IPS-18a (cell line): ENCODE measurements around the gene PIM3.

Source experiments
- H3K27ac ChIP-seq: one replicate; pipeline ENCODE4 v1.5.1; 2013; ENCODE audit warnings: low read length
- H3K27me3 ChIP-seq: one replicate; pipeline ENCODE4 v1.6.1; 2013; ENCODE audit warnings: mild to moderate bottlenecking, low read length; ENCODE audit not compliant: control insufficient read depth, insufficient read depth
- H3K36me3 ChIP-seq: one replicate; pipeline ENCODE4 v1.6.1; 2013; ENCODE audit warnings: low read depth, low read length; ENCODE audit not compliant: control insufficient read depth
- H3K4me1 ChIP-seq: one replicate; pipeline ENCODE4 v1.6.1; 2013; ENCODE audit warnings: low read depth, low read length; ENCODE audit not compliant: control insufficient read depth
- H3K4me3 ChIP-seq: one replicate; pipeline ENCODE4 v1.5.1; 2013; ENCODE audit warnings: low read length
- H3K9ac ChIP-seq: one replicate; pipeline ENCODE4 v1.6.1; 2013; ENCODE audit warnings: mild to moderate bottlenecking, low read length, moderate library complexity
- H3K9me3 ChIP-seq: one replicate; pipeline ENCODE4 v1.6.1; 2013; ENCODE audit warnings: low read depth, low read length; ENCODE audit not compliant: control insufficient read depth

The PIM3 gene

DNA sequence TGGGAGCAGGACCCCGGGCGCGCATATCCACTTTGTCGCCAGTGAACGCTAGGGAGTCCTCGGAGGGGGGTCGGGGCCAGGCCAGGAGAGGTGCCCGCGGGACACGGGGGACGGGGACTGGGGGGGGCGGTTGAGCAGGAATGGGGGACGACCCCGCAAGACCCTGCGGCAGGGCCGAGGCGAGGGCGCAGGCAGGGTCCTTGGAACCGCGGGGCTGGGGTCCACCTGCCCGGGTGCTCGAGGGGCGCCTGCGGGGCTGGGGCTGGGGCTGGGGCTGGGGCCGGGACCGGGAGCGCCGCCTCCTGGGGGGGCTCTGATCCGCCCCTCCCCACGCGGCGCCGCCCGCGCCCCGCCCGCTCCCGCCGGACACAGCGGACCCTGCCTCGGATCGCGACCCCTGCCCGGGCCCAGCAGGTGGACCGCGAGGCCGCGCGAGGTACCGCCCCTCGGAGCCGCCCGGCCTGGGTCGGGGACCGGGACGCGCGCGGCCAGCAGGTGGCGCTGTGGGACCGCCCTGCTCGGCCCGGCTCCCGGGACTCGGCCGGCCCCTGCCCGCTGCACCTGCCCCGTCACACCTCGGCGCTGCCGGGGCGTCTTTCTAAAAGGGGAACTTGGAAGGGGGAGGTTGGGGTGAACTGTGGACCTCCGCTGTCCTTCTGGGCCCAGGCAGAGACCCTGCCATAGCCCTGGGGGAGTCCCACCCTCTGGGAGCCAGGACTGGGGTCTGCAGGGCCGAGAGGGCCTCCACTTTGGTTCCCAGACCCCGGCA, 31.2 kb upstream of the PIM3 start:
- no peak overlapping the region for H3K27ac ChIP-seq
- no peak overlapping the region for H3K9ac ChIP-seq

DNA sequence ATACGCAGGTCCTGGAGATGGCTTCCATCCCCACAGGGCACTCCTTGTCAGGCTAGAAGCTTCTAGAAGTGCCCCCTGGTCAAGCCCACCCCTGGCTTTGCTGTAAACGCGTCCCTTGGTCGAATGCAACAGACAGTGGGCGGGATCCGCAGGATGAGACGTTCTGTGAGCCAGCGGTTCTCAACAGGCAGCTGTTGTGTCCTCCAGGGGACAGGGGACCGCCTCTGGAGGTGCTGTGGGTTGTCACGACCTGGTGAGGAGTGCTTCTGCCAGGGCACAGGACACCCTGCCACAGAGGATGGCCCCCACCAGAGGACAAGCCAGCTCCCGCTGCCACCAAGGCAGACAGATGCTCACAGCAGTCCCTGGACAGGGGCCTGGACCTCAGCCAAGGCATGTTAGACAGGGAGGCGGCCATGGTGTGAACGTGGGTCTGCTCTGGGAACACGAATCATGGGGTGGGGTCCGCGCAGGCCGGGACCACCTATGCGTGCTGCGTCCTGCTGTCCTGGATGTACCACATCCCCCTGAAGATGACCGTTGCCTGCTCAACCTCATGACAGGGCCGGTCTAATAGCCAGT, 30.5 kb upstream of the PIM3 start:
- no peak overlapping the region for H3K4me3 ChIP-seq
- H3K4me1 ChIP-seq = no peaks in the 10 kb centered on the region
- no peaks in the 10 kb centered on the region for H3K36me3 ChIP-seq
- no peak overlapping the region for H3K9ac ChIP-seq
- no peak overlapping the region for H3K27ac ChIP-seq
- H3K27me3 ChIP-seq = peaks cover 15% of the 10 kb centered on the region
- no peaks in the 10 kb centered on the region for H3K9me3 ChIP-seq

More for the DNA sequence above, 31.2 kb upstream of the PIM3 start:
- no peaks in the 10 kb centered on the region for H3K4me1 ChIP-seq
- H3K27me3 ChIP-seq = peaks cover 15% of the 10 kb centered on the region
- no peaks in the 10 kb centered on the region for H3K36me3 ChIP-seq
- no peak overlapping the region for H3K4me3 ChIP-seq
- H3K9me3 ChIP-seq = no peaks in the 10 kb centered on the region

DNA sequence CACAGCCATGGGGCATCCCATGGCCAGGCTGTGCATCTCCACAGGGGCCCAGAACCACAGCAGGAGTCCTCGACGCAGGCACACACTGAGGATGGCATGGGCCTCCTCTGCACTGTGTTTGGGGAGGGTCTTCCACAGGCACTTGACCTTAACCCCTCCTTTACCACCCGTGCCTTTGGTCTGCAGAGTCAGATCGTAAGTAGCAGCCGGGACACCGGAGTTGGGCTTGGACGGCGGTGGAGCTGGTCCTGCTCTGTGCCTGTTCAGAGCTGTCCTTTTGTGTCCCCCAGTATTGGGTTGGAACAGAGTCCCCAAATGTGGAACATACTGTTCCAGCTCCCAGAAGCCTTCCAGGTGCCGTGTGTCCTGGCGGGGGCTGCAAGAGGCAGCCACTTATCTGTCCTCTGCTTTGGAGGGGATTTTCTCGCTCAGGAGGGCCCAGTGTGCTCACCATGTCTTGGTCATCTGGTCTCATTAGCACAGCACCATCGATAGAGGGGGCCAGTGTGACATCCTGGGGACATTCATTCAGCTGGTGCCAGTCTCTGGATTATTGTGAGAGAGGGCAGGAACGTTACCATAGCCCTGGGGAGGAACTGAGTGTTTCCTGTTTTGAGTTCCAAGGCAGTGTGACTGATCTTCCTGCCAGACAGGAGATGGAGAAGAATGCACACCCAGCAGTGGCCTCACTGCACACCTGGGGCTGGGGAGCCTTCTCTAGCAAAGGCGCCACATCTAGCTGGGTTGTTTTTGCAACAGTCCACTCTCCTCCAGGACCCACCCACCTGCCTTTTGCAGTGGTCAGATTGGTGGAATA, 29.8 kb upstream of the PIM3 start:
- Histone ChIP-seq H3K4me1 (no peaks in the 10 kb centered on the region), H3K9ac (no peak overlapping the region), H3K9me3 (no peaks in the 10 kb centered on the region), H3K4me3 (no peak overlapping the region), H3K27ac (no peak overlapping the region), H3K36me3 (no peaks in the 10 kb centered on the region), H3K27me3 (peaks cover 15% of the 10 kb centered on the region)

GRCh38 chr22:49933236-49934159, 27.1 kb upstream of the PIM3 start:
- Histone ChIP-seq H3K36me3 (no peaks in the 10 kb centered on the region), H3K9me3 (no peaks in the 10 kb centered on the region), H3K27me3 (peaks cover 15% of the 10 kb centered on the region), H3K4me3 (no peak overlapping the region), H3K9ac (no peak overlapping the region), H3K4me1 (peaks cover 5% of the 10 kb centered on the region), H3K27ac (no peak overlapping the region)

DNA sequence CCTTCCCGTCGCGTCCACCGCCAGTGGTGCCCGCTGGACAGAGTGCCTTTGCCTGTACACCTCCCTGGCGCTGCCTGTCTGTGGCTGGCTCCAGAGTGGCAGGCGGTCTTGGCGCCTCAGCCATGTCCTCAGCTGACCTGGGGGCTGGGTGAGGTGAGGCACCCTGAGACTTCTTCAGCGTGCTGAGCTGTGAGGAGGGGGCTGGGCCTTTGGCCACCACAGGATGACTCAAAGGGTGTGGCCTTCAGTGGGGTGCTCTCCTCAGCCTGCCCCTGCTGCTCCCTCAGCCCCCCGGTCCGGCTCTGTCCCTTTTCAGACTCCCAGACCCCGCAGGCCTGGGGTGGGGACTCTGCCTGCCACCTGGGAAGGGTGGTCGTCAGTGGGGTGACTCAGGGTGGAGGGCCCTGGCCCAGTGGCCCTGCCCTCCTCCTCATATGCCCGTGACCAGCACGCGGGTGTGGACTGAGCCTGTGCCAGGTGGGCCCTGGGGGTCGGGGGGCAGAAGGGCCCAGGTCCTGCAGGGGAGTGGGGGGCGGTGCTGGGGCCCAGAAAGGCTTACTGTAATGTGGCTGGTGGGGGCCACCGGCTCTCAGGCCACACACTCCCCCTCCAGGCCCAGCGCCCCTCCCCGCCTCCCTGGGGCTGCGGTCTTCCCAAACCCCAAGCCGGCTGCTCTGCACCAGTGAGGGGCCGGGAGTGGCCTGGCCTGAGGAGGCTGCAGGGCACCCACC, 26.2 kb upstream of the PIM3 start:
- Histone ChIP-seq H3K27ac (no peak overlapping the region), H3K27me3 (peaks cover 15% of the 10 kb centered on the region)

DNA sequence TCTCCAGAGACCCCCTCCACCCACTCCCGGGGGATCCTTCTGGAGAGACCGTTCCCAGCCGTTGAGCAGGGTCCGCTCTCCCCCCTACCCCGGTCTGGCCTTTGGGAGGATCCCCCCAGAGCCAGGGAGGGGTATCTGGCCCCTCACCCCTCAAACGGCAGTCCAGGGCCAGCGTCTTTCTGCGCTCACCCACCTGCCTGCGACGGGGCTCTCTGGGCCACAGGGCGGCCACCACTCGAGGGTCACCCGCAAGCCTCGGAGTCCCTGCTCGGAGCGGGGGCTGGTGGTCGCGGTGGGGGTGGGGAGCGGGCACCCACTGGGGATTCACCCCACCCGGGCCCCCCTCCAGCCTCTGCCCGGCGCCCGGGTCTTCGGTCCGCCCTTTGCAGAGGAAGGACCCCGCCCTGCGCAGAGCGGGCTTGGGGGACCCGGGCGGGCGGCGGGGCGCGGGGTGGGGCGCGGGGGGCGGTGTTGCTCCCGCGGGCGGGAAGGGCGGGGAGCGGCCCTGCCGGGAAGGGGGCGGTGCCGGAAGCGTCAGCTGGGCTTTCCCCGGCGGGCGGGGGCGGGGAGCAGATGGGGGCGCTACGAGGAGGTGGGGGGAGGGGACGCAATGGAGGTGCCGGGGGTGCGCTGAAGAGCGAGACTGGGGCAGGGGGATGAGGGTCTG, 25.5 kb upstream of the PIM3 start:
- no peaks in the 10 kb centered on the region for H3K36me3 ChIP-seq
- H3K4me1 ChIP-seq = peaks cover 5% of the 10 kb centered on the region
- H3K9ac ChIP-seq = no peak overlapping the region
- no peaks in the 10 kb centered on the region for H3K9me3 ChIP-seq
- peak overlapping the region; percentile 17 for H3K4me3 ChIP-seq
- no peak overlapping the region for H3K27ac ChIP-seq
- H3K27me3 ChIP-seq = peaks cover 10% of the 10 kb centered on the region

More for the DNA sequence above, 26.2 kb upstream of the PIM3 start:
- H3K4me1 ChIP-seq = peaks cover 5% of the 10 kb centered on the region
- H3K4me3 ChIP-seq = peak overlapping the region; percentile 17
- no peaks in the 10 kb centered on the region for H3K36me3 ChIP-seq
- no peak overlapping the region for H3K9ac ChIP-seq
- no peaks in the 10 kb centered on the region for H3K9me3 ChIP-seq

- H3K4me1 ChIP-seq = peaks cover 5% of the 10 kb centered on the region
- no peak overlapping the region for H3K4me3 ChIP-seq
These were observed 25.0 kb upstream of the PIM3 start for GRCh38 chr22:49935561-49935960.

DNA sequence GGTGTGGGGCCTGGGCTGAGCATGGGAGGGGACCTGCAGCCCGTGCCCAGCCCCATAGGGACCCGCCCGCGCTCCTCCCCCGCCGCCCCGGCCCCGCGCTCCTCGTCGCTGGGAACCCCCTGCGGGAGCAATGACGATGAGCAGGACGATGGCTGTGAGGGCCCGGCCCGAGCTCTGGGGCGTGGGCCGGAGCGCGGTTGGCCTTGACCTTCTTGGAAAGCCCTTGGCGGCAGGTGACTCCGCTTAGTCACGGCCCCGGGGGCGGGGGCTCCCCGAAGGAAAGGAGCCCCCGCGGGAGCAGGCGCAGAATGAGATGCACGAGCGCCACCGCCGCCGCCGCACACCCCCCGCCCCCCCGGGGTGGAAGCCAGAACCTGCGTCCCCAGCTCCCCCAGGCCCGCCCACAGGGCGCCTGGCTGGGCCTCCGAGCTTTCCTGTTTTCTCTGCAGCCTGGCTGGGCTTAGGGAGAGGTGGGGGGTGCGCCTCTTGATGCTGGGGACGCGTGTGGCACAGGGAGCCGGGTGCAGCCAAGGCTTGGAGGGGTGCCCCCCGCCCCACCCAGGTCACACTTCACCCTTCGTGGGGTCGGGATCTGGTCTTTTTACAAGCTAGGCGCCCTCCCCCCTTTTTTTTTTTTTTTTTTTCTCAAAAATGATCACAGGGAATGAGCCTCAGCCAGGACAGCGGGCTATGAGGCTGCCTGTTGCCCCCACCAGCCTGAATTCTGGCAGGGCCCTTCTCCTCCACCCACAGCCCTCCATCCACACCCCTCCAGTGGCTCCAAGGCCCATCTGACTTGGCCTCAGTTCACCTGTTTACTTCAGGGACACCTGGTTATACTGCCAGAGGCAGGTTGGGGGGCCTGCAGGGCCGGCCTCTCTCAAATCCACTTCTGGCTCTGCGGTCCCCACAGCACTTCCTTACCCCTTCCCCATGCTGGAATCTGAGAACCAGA, 24.3 kb upstream of the PIM3 start:
- H3K9ac ChIP-seq = peak overlapping the region; percentile 12
- H3K36me3 ChIP-seq = no peaks in the 10 kb centered on the region
- no peaks in the 10 kb centered on the region for H3K27me3 ChIP-seq
- H3K27ac ChIP-seq = no peak overlapping the region
- H3K4me3 ChIP-seq = peak overlapping the region; percentile 44
- H3K4me1 ChIP-seq = peaks cover 5% of the 10 kb centered on the region
- H3K9me3 ChIP-seq = no peaks in the 10 kb centered on the region

More at GRCh38 chr22:49935561-49935960, 25.0 kb upstream of the PIM3 start:
- H3K9me3 ChIP-seq = no peaks in the 10 kb centered on the region
- H3K9ac ChIP-seq = no peak overlapping the region
- H3K27me3 ChIP-seq = peaks cover 4% of the 10 kb centered on the region
- no peaks in the 10 kb centered on the region for H3K36me3 ChIP-seq
- no peak overlapping the region for H3K27ac ChIP-seq

GRCh38 chr22:49936973-49937757, 23.4 kb upstream of the PIM3 start:
- no peaks in the 10 kb centered on the region for H3K36me3 ChIP-seq
- H3K4me1 ChIP-seq = peaks cover 5% of the 10 kb centered on the region
- no peak overlapping the region for H3K4me3 ChIP-seq
- no peak overlapping the region for H3K27ac ChIP-seq
- peak overlapping the region; percentile 12 for H3K9ac ChIP-seq
- H3K9me3 ChIP-seq = no peaks in the 10 kb centered on the region
- H3K27me3 ChIP-seq = no peaks in the 10 kb centered on the region
